SK-N-SH treated with all-trans-retinoic acid at 6 μM for 48 hours (cell line): ENCODE results near the gene CLCNKA.
A peak's percentile ranks its signal among the peaks of the same experiment; 100 is the strongest.
"Not testable (repeated sequence)": the region's sequence is repeated elsewhere in the genome, so short reads cannot be mapped to it uniquely, and the experiment has no call there.

Experiments used
- ATAC-seq: fragments of 200-7000 bp; cut with Tn5 transposase; 3 replicates; pipeline ENCODE4 v1.9.1; 2020; ENCODE audit warnings: mild to moderate bottlenecking, moderate library complexity
- ARNTL ChIP-seq: fragments of 450-650 bp; formaldehyde crosslinking; IDR thresholded peaks from 2 replicates; pipeline ENCODE4 v1.5.0; 2020; ENCODE audit warnings: low read depth, mild to moderate bottlenecking, moderate library complexity, borderline replicate concordance
- CREB5 ChIP-seq: fragments of 250-450 bp; sonication (Bioruptor Pico); IDR thresholded peaks from 2 replicates; pipeline ENCODE4 v1.5.1; 2020; ENCODE audit warnings: low read depth, mild to moderate bottlenecking, moderate library complexity
- CSDC2 ChIP-seq: fragments of 250-450 bp; sonication (Bioruptor Pico); IDR thresholded peaks from 2 replicates; pipeline ENCODE4 v1.5.0; 2020; ENCODE audit warnings: mild to moderate bottlenecking, moderate library complexity
- CSRNP3 ChIP-seq: fragments of 250-450 bp; sonication (Bioruptor Pico); IDR thresholded peaks from 2 replicates; pipeline ENCODE4 v1.5.1; 2021; ENCODE audit warnings: mild to moderate bottlenecking, moderate library complexity
- OSR1 ChIP-seq: fragments of 250-450 bp; sonication (Bioruptor Pico); IDR thresholded peaks from 2 replicates; pipeline ENCODE4 v1.8.0; 2022; ENCODE audit warnings: moderate library complexity, mild to moderate bottlenecking, inconsistent platforms
- PPARA ChIP-seq: fragments of 250-450 bp; sonication (Bioruptor Pico); IDR thresholded peaks from 2 replicates; pipeline ENCODE4 v1.5.0; 2020; ENCODE audit warnings: mild to moderate bottlenecking, borderline replicate concordance
- ZC3H10 ChIP-seq: fragments of 250-450 bp; sonication (Bioruptor Pico); IDR thresholded peaks from 2 replicates; pipeline ENCODE4 v1.5.1; 2021; ENCODE audit warnings: mild to moderate bottlenecking, moderate library complexity
- TF ChIP-seq, protein P1 (sequence below): fragments of 250-450 bp; sonication (Bioruptor Pico); IDR thresholded peaks from 2 replicates; pipeline ENCODE4 v1.8.0; 2020; ENCODE audit warnings: mild to moderate bottlenecking, moderate library complexity, borderline replicate concordance
- TF ChIP-seq, protein P2 (sequence below): fragments of 250-450 bp; sonication (Bioruptor Pico); IDR thresholded peaks from 2 replicates; pipeline ENCODE4 v1.8.0; 2021; ENCODE audit warnings: low read depth, mild to moderate bottlenecking, moderate library complexity, borderline replicate concordance
- TF ChIP-seq, protein P3 (sequence below): fragments of 250-450 bp; sonication (Bioruptor Pico); IDR thresholded peaks from 2 replicates; pipeline ENCODE4 v1.5.0; 2020; ENCODE audit warnings: mild to moderate bottlenecking, moderate library complexity

The CLCNKA gene

DNA sequence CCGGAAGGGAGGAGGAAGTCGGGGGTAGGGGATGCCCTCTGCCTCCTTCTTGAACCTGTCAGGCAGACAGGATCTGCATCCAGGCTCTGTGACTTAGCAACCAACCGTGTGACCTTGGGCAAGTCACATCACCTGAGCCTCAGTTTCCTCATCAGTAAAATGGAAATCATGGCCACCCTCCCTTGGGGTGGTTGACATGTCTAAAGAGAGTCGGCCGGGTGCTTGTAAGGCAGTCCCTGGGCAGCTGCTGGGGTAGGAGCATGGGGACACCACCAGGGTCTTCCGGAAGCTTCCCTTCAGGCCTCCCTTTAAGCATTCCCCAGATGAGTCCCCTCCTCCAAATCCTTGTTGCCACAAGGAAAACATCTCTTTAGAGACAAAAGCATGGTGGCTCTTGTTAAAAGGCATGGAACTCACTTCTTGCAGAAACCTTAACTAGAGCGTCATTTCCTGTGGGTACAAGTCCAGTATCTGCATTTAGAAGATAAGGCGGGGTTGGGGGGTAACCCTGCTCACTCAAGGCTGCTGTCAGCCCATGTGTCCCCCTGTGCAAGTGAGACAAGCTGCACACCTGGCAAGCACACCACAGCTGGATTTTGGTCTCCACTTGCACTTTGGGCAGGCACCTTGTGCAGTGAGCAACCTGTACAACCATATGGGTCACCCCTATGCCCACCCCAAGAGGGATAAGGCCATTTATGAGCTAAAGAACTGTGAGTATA is 32.1 kb downstream of the CLCNKA start:
- TF ChIP-seq ARNTL, result no peak
- TF ChIP-seq, protein P1, sequence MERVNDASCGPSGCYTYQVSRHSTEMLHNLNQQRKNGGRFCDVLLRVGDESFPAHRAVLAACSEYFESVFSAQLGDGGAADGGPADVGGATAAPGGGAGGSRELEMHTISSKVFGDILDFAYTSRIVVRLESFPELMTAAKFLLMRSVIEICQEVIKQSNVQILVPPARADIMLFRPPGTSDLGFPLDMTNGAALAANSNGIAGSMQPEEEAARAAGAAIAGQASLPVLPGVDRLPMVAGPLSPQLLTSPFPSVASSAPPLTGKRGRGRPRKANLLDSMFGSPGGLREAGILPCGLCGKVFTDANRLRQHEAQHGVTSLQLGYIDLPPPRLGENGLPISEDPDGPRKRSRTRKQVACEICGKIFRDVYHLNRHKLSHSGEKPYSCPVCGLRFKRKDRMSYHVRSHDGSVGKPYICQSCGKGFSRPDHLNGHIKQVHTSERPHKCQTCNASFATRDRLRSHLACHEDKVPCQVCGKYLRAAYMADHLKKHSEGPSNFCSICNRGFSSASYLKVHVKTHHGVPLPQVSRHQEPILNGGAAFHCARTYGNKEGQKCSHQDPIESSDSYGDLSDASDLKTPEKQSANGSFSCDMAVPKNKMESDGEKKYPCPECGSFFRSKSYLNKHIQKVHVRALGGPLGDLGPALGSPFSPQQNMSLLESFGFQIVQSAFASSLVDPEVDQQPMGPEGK (CRISPR knock-in tag), result no peak
- ATAC-seq, result no peak

DNA sequence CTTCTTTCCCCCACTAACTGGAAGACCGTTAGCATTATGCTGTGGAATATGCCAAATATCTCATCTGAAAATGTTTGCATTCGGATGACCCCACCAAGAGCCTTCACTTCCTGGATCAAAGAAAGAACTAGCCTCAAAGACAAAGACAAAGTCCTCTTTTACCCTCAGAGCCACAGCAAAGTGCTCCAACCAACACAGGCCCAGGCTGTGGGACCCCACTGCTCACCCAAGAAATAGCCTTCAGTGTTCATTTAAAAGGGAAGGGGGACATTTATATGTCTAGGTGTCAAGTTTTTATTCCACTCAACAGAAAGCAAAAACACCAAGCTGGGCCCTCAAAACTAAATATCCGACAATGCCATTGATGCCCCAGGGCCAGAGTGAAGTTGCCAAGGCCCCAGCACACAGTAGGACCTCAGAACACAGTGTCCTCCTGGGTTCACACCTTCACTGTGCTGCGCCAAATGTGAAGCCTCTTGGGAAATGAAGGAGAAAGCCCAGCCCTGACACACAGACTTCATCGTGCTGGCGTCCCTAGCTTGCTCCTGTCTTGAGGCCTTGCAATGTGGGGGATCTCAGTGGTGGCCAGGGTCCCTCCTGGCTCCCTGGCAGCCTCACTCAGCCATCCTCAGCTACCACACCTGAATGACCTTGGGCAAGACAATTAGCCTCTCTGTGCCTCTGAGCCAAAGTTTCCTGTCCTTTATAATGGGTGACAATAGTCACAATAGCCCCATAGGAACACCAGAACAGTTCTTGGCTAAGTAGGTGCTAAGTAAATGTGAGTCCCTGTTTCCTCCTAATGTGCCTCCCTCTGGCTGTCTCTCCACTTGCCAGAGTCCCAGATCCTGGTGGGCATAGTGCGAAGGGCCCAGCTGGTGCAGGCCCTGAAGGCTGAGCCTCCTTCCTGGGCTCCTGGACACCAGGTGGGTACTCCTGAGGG is 33.0 kb downstream of the CLCNKA start:
- ATAC-seq, result no peak
- TF ChIP-seq ARNTL (no peak), PPARA (CRISPR knock-in tag) (no peak), CREB5 (CRISPR knock-in tag) (no peak), OSR1 (CRISPR knock-in tag) (no peak), CSDC2 (CRISPR knock-in tag) (no peak), ZC3H10 (CRISPR knock-in tag) (no peak)
- TF ChIP-seq, protein P2, sequence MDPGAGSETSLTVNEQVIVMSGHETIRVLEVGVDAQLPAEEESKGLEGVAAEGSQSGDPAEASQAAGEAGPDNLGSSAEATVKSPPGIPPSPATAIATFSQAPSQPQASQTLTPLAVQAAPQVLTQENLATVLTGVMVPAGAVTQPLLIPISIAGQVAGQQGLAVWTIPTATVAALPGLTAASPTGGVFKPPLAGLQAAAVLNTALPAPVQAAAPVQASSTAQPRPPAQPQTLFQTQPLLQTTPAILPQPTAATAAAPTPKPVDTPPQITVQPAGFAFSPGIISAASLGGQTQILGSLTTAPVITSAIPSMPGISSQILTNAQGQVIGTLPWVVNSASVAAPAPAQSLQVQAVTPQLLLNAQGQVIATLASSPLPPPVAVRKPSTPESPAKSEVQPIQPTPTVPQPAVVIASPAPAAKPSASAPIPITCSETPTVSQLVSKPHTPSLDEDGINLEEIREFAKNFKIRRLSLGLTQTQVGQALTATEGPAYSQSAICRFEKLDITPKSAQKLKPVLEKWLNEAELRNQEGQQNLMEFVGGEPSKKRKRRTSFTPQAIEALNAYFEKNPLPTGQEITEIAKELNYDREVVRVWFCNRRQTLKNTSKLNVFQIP, result no peak
- TF ChIP-seq, protein P3, sequence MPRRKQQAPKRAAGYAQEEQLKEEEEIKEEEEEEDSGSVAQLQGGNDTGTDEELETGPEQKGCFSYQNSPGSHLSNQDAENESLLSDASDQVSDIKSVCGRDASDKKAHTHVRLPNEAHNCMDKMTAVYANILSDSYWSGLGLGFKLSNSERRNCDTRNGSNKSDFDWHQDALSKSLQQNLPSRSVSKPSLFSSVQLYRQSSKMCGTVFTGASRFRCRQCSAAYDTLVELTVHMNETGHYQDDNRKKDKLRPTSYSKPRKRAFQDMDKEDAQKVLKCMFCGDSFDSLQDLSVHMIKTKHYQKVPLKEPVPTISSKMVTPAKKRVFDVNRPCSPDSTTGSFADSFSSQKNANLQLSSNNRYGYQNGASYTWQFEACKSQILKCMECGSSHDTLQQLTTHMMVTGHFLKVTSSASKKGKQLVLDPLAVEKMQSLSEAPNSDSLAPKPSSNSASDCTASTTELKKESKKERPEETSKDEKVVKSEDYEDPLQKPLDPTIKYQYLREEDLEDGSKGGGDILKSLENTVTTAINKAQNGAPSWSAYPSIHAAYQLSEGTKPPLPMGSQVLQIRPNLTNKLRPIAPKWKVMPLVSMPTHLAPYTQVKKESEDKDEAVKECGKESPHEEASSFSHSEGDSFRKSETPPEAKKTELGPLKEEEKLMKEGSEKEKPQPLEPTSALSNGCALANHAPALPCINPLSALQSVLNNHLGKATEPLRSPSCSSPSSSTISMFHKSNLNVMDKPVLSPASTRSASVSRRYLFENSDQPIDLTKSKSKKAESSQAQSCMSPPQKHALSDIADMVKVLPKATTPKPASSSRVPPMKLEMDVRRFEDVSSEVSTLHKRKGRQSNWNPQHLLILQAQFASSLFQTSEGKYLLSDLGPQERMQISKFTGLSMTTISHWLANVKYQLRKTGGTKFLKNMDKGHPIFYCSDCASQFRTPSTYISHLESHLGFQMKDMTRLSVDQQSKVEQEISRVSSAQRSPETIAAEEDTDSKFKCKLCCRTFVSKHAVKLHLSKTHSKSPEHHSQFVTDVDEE (CRISPR knock-in tag), result no peak
- TF ChIP-seq, all 23 proteins: peak for 0

DNA sequence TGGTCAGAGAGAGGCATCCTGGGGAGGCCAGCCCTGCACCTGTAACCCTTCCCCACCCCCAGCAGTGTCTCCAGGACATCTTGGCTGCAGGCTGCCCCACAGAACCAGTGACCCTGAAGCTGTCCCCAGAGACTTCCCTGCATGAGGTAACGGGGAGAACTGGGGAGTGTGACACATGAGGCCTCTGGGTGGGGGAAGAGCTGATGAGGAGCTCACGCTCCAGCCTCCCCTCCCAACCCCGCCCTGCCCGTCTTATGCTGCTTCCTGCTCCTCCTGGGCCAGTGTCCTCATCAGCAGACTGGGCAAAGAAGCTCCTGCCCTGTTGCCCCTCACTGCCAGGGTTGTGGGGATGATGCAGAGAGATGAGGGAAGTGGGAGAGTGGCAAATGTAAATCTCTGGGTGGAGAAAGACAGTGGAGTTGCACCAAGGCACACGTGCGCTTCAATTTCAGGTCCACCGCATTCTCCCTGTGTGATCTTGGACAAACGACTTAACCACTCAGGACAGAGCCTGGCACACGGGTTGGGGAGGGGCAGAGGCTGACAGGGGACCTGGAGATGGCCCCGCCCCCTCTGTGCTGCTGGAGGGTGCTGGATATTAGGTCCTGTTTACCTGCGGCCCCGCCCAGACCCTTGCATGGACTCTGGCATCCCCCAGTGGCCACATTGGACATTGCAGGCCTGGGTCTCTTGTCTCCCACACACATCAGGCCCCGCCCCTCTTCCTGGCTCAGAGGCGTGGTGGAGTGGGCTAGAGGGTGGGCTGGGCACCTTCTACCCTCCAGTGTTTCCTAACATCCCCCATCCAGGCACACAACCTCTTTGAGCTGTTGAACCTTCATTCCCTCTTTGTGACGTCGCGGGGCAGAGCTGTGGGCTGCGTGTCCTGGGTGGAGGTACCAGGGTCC is 34.0 kb downstream of the CLCNKA start:
- ATAC-seq, result peak; percentile 95
- TF ChIP-seq, protein P3 (CRISPR knock-in tag), result no peak
- TF ChIP-seq ARNTL (no peak), CSRNP3 (CRISPR knock-in tag) (no peak)
- TF ChIP-seq, all 23 proteins: peak for 0

- ATAC-seq, result not testable (repeated sequence)
Measured at GRCh38 chr1:16056521-16056912, 34.7 kb downstream of the CLCNKA start.

DNA sequence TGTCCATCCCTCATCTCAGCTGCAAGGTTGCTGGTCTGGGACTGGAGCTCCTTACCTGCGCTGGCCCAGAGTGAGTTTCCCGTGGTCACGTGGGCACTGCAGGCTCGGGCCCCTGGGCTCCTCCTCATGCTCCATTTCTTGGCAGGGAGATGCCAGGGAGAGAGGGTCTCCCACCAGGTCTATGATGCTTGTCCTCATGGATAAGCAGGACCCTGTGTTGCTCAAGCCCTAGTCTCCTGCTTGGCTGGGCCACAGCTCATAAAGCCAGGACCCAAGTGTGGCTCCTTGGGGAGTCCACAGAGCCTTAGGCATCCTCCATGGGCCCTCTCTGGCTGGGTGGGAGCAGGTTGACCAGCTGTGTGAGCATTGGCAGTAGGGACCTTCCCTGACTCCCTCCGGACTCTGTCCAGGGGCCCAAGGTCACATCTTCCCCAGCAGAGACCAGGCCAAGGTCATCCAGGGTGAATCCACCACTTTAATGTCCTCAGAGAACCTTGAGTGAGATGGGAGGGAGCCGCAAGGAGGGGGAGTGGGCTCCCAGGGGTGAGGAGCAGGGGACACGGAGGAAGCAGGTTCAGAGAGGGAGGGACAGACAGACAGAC is 35.6 kb downstream of the CLCNKA start:
- not testable (repeated sequence) for ATAC-seq

- ATAC-seq, result not testable (repeated sequence)
Measured at GRCh38 chr1:16058394-16059120, 36.7 kb downstream of the CLCNKA start.
